ENCODE measurements around the gene PGPEP1.

- TF ChIP-seq CTCF (IDR thresholded peaks at IDR 0.05) = no peak
- no peak for TF ChIP-seq POLR2A (IDR thresholded peaks at IDR 0.05)
Observed at GRCh38 chr19:18342090-18342632, 1.8 kb downstream of the PGPEP1 start.

Measured in testis (tissue), 2 donors.